SK-N-SH treated with all-trans-retinoic acid at 6 μM for 48 hours (cell line): ENCODE measurements around the gene SMAD9.

Experiments used
- ISL1 ChIP-seq: fragments of 250-450 bp; sonication (Bioruptor Pico); IDR thresholded peaks from 2 replicates; pipeline ENCODE4 v2.1.2; 2022; ENCODE audit warnings: mild to moderate bottlenecking, moderate library complexity
- PATZ1 ChIP-seq: fragments of 250-450 bp; sonication (Bioruptor Pico); IDR thresholded peaks from 2 replicates; pipeline ENCODE4 v1.8.0; 2020; ENCODE audit warnings: mild to moderate bottlenecking, moderate library complexity, borderline replicate concordance
- RARB ChIP-seq: fragments of 250-450 bp; sonication (Bioruptor Pico); IDR thresholded peaks from 2 replicates; pipeline ENCODE4 v1.8.0; 2021; ENCODE audit warnings: mild to moderate bottlenecking, moderate library complexity
- TCF4 ChIP-seq: fragments of 250-450 bp; sonication (Bioruptor Pico); IDR thresholded peaks from 2 replicates; pipeline ENCODE4 v1.8.0; 2021; ENCODE audit warnings: mild to moderate bottlenecking, moderate library complexity, borderline replicate concordance

GRCh38 chr13:36907266-36907665 lies 12.8 kb downstream of the SMAD9 start:
- TF ChIP-seq PATZ1 (CRISPR knock-in tag) (no peak), ISL1 (CRISPR knock-in tag) (no peak), RARB (CRISPR knock-in tag) (no peak), TCF4 (CRISPR knock-in tag) (no peak)
